Neural progenitor cell (in vitro differentiated cells): ENCODE measurements around the gene EXOC6B. TPM values are rescaled to one million over a fixed set of nuclear protein-coding genes. Genes with fewer than 3 reads are reported as not detected.

ENCODE experiments used
- DNase-seq: peaks from one replicate; pipeline ENCODE4 v3.0.0-alpha.2; 2016; ENCODE audit warnings: low spot score
- H2AFZ ChIP-seq: fragments of 200-600 bp; sonication (generic); replicated peaks from 2 replicates; pipeline ENCODE4 v1.6.1; 2016; ENCODE audit warnings: antibody characterized with exemption
- H3F3A ChIP-seq: fragments of 200-600 bp; sonication (generic); 2 replicates; pipeline ENCODE4 v1.6.1; 2016; ENCODE audit warnings: antibody characterized with exemption, low read depth
- H3K27ac ChIP-seq: fragments of 200-600 bp; sonication (generic); 2 replicates; pipeline ENCODE4 v1.5.1; 2016; ENCODE audit warnings: mild to moderate bottlenecking
- H3K27me3 ChIP-seq: fragments of 200-600 bp; sonication (generic); 2 replicates; pipeline ENCODE4 v1.6.1; 2016; ENCODE audit warnings: mild to moderate bottlenecking, moderate library complexity
- H3K36me3 ChIP-seq: fragments of 200-600 bp; sonication (generic); 2 replicates; pipeline ENCODE4 v1.5.1; 2016
- H3K4me1 ChIP-seq: fragments of 200-600 bp; sonication (generic); 2 replicates; pipeline ENCODE4 v1.6.1; 2016; ENCODE audit warnings: mixed run types
- H3K4me2 ChIP-seq: fragments of 200-600 bp; sonication (generic); 2 replicates; pipeline ENCODE4 v1.6.1; 2016
- H3K4me3 ChIP-seq: fragments of 200-600 bp; sonication (generic); 2 replicates; pipeline ENCODE4 v1.5.1; 2016
- H3K79me2 ChIP-seq: fragments of 200-600 bp; sonication (generic); 2 replicates; pipeline ENCODE4 v1.6.1; 2016; ENCODE audit warnings: low read depth
- H3K9ac ChIP-seq: fragments of 200-600 bp; sonication (generic); 2 replicates; pipeline ENCODE4 v1.6.1; 2016
- H3K9me3 ChIP-seq: fragments of 200-600 bp; sonication (generic); 2 replicates; pipeline ENCODE4 v1.5.1; 2016; ENCODE audit warnings: low read depth
- H4K20me1 ChIP-seq: fragments of 200-600 bp; sonication (generic); 2 replicates; pipeline ENCODE4 v1.6.1; 2016; ENCODE audit warnings: low read depth
- H3K27ac Mint-ChIP-seq: 3 replicates; pipeline ENCODE4 v1.8.0; 2021; ENCODE audit warnings: mixed read lengths
- H3K27me3 Mint-ChIP-seq: 2 replicates; pipeline ENCODE4 v1.8.0; 2022; ENCODE audit warnings: low read depth, mild to moderate bottlenecking, inconsistent platforms, moderate library complexity, mixed read lengths; ENCODE audit not compliant: insufficient read depth
- H3K36me3 Mint-ChIP-seq: 3 replicates; pipeline ENCODE4 v1.8.0; 2021; ENCODE audit warnings: mixed read lengths
- H3K4me1 Mint-ChIP-seq: 3 replicates; pipeline ENCODE4 v1.8.0; 2021; ENCODE audit warnings: mixed read lengths
- H3K4me3 Mint-ChIP-seq: 3 replicates; pipeline ENCODE4 v1.8.0; 2021; ENCODE audit warnings: mild to moderate bottlenecking, moderate library complexity, mixed read lengths
- H3K9me3 Mint-ChIP-seq: 3 replicates; pipeline ENCODE4 v1.8.0; 2020; ENCODE audit warnings: mixed read lengths
- CTCF ChIP-seq: fragments of 200-600 bp; sonication (generic); IDR thresholded peaks from 2 replicates; pipeline ENCODE4 v1.5.1; 2017; ENCODE audit warnings: antibody characterized with exemption, mild to moderate bottlenecking
- EZH2 ChIP-seq: fragments of 200-600 bp; sonication (generic); IDR thresholded peaks from 2 replicates; pipeline ENCODE4 v1.6.1; 2017; ENCODE audit warnings: antibody characterized with exemption, mild to moderate bottlenecking, moderate library complexity
- EZH2phosphoT487 ChIP-seq: fragments of 200-600 bp; sonication (generic); IDR thresholded peaks from 2 replicates; pipeline ENCODE4 v1.6.1; 2017; ENCODE audit warnings: antibody characterized with exemption
- total RNA-seq: library from RNA; depleted of rRNA; stranded (reverse); fragments of >200 nt; gene quantifications from 2 replicates; pipeline ENCODE4 v1.2.3, GENCODE V29; 2015; ENCODE audit warnings: low replicate concordance

The EXOC6B gene
- total RNA-seq, 1 donor from 2014 or later = 41.2 TPM

GRCh38 chr2:72627083-72627482, 198.8 kb downstream of the EXOC6B start:
- no peaks in the 10 kb centered on the region for H3F3A ChIP-seq
- no peaks in the 10 kb centered on the region for H3K9me3 ChIP-seq
- no peak overlapping the region for H3K27ac Mint-ChIP-seq
- TF ChIP-seq EZH2phosphoT487 = no peak
- TF ChIP-seq CTCF = no peak
- TF ChIP-seq EZH2 = no peak
- H3K4me2 ChIP-seq = no peak overlapping the region
- no peaks in the 10 kb centered on the region for H3K27me3 ChIP-seq
- DNase-seq = no peak
- no peak overlapping the region for H3K9ac ChIP-seq
- H3K36me3 Mint-ChIP-seq = no peaks in the 10 kb centered on the region
- no peaks in the 10 kb centered on the region for H3K9me3 Mint-ChIP-seq
- H3K79me2 ChIP-seq = no peaks in the 10 kb centered on the region
- no peaks in the 10 kb centered on the region for H3K36me3 ChIP-seq
- no peak overlapping the region for H3K4me3 ChIP-seq
- no peak overlapping the region for H2AFZ ChIP-seq
- peaks cover 2% of the 10 kb centered on the region for H3K27me3 Mint-ChIP-seq
- H3K4me1 Mint-ChIP-seq = no peaks in the 10 kb centered on the region
- H3K27ac ChIP-seq = no peak overlapping the region
- no peaks in the 10 kb centered on the region for H4K20me1 ChIP-seq
- no peak overlapping the region for H3K4me3 Mint-ChIP-seq
- H3K4me1 ChIP-seq = no peaks in the 10 kb centered on the region

GRCh38 chr2:72625366-72625765, 200.5 kb downstream of the EXOC6B start:
- Mint-ChIP-seq H3K27ac (no peak overlapping the region), H3K27me3 (peaks cover 2% of the 10 kb centered on the region), H3K36me3 (no peaks in the 10 kb centered on the region), H3K4me1 (no peaks in the 10 kb centered on the region), H3K4me3 (no peak overlapping the region), H3K9me3 (no peaks in the 10 kb centered on the region)
- Histone ChIP-seq H2AFZ (no peak overlapping the region), H3K9me3 (no peaks in the 10 kb centered on the region), H3K36me3 (no peaks in the 10 kb centered on the region), H3F3A (no peaks in the 10 kb centered on the region), H3K27ac (no peak overlapping the region), H3K9ac (no peak overlapping the region), H3K4me2 (no peak overlapping the region), H3K79me2 (no peaks in the 10 kb centered on the region), H3K4me3 (no peak overlapping the region), H3K27me3 (no peaks in the 10 kb centered on the region), H3K4me1 (peaks cover 2% of the 10 kb centered on the region), H4K20me1 (no peaks in the 10 kb centered on the region)
- DNase-seq = no peak
- TF ChIP-seq EZH2 (no peak), EZH2phosphoT487 (no peak), CTCF (no peak)

GRCh38 chr2:72623481-72623880, 202.4 kb downstream of the EXOC6B start:
- Histone ChIP-seq H3K27me3 (no peaks in the 10 kb centered on the region), H3K4me3 (no peak overlapping the region), H3K4me1 (peaks cover 21% of the 10 kb centered on the region), H3K9ac (no peak overlapping the region), H3K27ac (no peak overlapping the region), H3K36me3 (no peaks in the 10 kb centered on the region), H4K20me1 (no peaks in the 10 kb centered on the region), H3K4me2 (no peak overlapping the region), H3K79me2 (no peaks in the 10 kb centered on the region), H2AFZ (no peak overlapping the region), H3K9me3 (no peaks in the 10 kb centered on the region), H3F3A (peaks cover 14% of the 10 kb centered on the region)
- DNase-seq = no peak
- Mint-ChIP-seq H3K36me3 (peaks cover 3% of the 10 kb centered on the region), H3K27ac (no peak overlapping the region), H3K9me3 (peaks cover 4% of the 10 kb centered on the region), H3K4me1 (peaks cover 3% of the 10 kb centered on the region), H3K27me3 (peaks cover under 1% of the 10 kb centered on the region), H3K4me3 (no peak overlapping the region)
- no peak for TF ChIP-seq EZH2
- no peak for TF ChIP-seq CTCF
- no peak for TF ChIP-seq EZH2phosphoT487
